Common myeloid progenitor, CD34-positive (primary cell): ENCODE data around the gene OSTM1.
"Not testable (repeated sequence)": the region's sequence is repeated elsewhere in the genome, so short reads cannot be mapped to it uniquely, and the experiment has no call there.

Experiments used
- CTCF ChIA-PET: fragments of 350-600 bp; sonication (Branson Sonifier 250); formaldehyde crosslinking; loops from one replicate; lab custom pipeline; 2021; ENCODE audit warnings: antibody characterized with exemption; lab: Charles Lee
- POLR2A ChIA-PET: fragments of 350-600 bp; sonication (Branson Sonifier 250); formaldehyde crosslinking; loops from one replicate; lab custom pipeline; 2021; ENCODE audit warnings: antibody characterized with exemption; lab: Charles Lee
- DNase-seq, 3 donors: peaks; one replicate each; pipeline versions ENCODE4 v3.0.0 to v3.0.0-alpha.2; 2013
- H3K27ac ChIP-seq, 2 experiments: 1 replicate in 1 of 2; 2 replicates in 1 of 2; pipeline ENCODE4 v1.7.0; 2013; ENCODE audit warnings: inconsistent platforms in 2 of 2, low read length in 2 of 2, mild to moderate bottlenecking in 2 of 2, low read depth in 1 of 2, moderate library complexity in 1 of 2; ENCODE audit not compliant: severe bottlenecking in 2 of 2, insufficient read depth in 1 of 2, poor library complexity in 1 of 2
- H3K27me3 ChIP-seq, 5 experiments: replicated peaks in 2 of 5; 1 replicate in 3 of 5; 2 replicates in 2 of 5; pipeline versions ENCODE4 v1.6.1 to v1.7.0; 2013; ENCODE audit warnings: low read length in 4 of 5, mild to moderate bottlenecking in 2 of 5, moderate library complexity in 2 of 5, inconsistent platforms in 1 of 5; ENCODE audit not compliant: insufficient read depth in 5 of 5, control insufficient read depth in 4 of 5
- H3K36me3 ChIP-seq, 4 experiments: 1 replicate in 2 of 4; 2 replicates in 2 of 4; pipeline versions ENCODE4 v1.6.1 to v1.7.0; 2013; ENCODE audit warnings: low read length in 3 of 4, control low read depth in 1 of 4, mild to moderate bottlenecking in 1 of 4; ENCODE audit not compliant: control insufficient read depth in 4 of 4, insufficient read depth in 4 of 4
- H3K4me1 ChIP-seq, 4 experiments: 1 replicate in 3 of 4; 2 replicates in 1 of 4; pipeline versions ENCODE4 v1.6.1 to v1.7.1; 2013; ENCODE audit warnings: low read length in 3 of 4, mild to moderate bottlenecking in 3 of 4, control low read depth in 1 of 4, inconsistent platforms in 1 of 4, moderate library complexity in 1 of 4; ENCODE audit not compliant: control insufficient read depth in 4 of 4, insufficient read depth in 4 of 4; ENCODE audit errors: control extremely low read depth in 1 of 4
- H3K4me3 ChIP-seq, 7 experiments: 1 replicate in 4 of 7; 2 replicates in 3 of 7; pipeline versions ENCODE4 v1.5.1 to v1.7.0; 2013; ENCODE audit warnings: mild to moderate bottlenecking in 7 of 7, low read length in 6 of 7, moderate library complexity in 6 of 7, inconsistent platforms in 2 of 7, low read depth in 2 of 7, control low read depth in 1 of 7; ENCODE audit not compliant: insufficient read depth in 4 of 7, control insufficient read depth in 1 of 7; ENCODE audit errors: extremely low read depth in 1 of 7
- H3K9me3 ChIP-seq, 5 experiments: 1 replicate in 4 of 5; 2 replicates in 1 of 5; pipeline versions ENCODE4 v1.6.1 to v1.7.1; 2013; ENCODE audit warnings: low read length in 4 of 5, mild to moderate bottlenecking in 2 of 5, inconsistent platforms in 1 of 5, low read depth in 1 of 5, moderate library complexity in 1 of 5; ENCODE audit not compliant: control insufficient read depth in 4 of 5, insufficient read depth in 2 of 5; ENCODE audit errors: control extremely low read depth in 1 of 5
- whole genome bisulfite sequencing: methylation state at CpG from one replicate; pipeline ENCODE4 v1.1.5; 2013; ENCODE audit not compliant: insufficient coverage; 5-methylcytosine and 5-hydroxymethylcytosine counted together

The OSTM1 gene

DNA sequence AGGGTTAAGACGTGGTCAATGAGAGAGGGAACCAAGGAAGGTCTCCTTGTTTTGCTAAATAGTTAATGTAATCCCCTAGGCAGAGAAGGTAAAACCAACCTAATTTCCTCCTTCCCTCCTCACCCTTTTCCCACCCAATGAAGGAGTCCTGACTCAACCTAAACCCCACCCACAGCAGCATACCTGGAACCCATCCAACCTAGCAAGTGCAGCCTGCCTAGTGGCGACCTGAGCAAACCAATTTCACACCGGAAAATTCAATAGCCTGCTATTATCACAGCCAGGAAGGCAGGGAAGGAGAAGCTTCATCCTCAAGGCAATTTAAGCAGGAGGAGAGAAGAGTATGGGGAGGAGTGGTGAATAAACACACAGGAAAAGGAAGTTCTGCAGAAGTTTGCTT, 46.9 kb downstream of the OSTM1 start:
- Histone ChIP-seq H3K36me3 (no peaks in the 10 kb centered on the region), H3K9me3 (no peaks in the 10 kb centered on the region), H3K4me3 (no peak overlapping the region), H3K4me1 (no peaks in the 10 kb centered on the region), H3K27me3 (no peaks in the 10 kb centered on the region), H3K27ac (no peak overlapping the region)
- no peak for DNase-seq
- WGBS = 100% methylated on average over 1 of the region's 3 CpGs
- POLR2A ChIA-PET = no interaction called here
- CTCF ChIA-PET = no interaction called here

DNA sequence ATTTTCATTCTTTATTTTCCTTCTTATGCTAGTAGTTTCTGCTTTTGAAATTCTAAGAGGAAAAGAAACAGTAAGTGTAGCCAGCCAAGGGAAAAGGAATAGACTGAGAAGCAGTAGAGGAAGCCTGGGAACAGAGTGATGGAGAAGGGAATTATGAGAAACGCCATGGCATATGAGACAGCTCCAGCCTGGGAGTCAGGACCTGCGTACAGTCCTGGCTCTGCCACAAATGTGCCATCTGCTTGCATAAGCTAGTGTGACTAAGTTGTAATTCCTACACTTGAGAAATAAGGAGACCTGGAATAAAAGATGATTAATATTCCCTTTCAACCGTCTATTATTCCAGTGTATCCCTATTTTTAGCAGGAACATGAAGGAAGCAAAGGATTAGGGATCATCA, 47.5 kb downstream of the OSTM1 start:
- no peaks in the 10 kb centered on the region for H3K9me3 ChIP-seq
- no peak for DNase-seq
- 100% methylated on average over 1 of the region's 3 CpGs for WGBS
- ChIA-PET POLR2A (interaction anchor here (0.6 kb wide), 1 partner anchor 120 kb away, joined by 7 read pairs; no protein-coding TSS in a partner anchor), CTCF (no interaction called here)
- no peak overlapping the region for H3K27ac ChIP-seq
- H3K36me3 ChIP-seq = no peaks in the 10 kb centered on the region
- no peaks in the 10 kb centered on the region for H3K4me1 ChIP-seq
- H3K27me3 ChIP-seq = no peaks in the 10 kb centered on the region
- H3K4me3 ChIP-seq = no peak overlapping the region

DNA sequence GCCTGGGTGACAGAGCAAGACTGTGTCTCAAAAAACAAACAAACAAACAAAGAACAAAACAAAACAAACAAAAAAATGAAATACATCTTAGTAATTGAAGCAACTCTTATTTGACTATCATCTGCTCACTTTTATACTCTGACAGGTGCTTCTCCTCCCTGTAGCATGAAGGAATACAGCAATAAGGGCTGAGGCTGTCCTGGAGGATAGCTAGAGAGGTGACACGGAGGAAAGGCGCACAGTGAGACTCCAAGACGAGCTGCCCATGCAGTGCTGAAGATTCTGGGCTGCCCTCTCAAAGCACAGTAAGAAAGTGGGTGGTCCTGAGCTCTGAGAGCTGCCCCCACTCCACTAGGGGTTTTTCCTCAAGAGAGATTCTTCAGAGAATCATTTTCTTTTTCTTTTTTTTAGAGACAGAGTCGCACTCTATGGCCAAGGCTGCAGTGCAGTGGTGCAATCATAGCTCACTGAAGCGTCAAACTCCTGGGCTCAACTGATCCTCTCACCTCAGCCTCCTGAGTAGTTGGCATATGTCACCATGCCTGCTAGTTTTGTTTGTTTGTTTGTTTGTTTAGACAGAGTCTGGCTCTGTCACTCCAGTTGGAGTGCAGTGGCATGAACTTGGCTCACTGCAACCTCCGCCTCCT, 50.0 kb downstream of the OSTM1 start:
- 100% methylated on average over 6 of the region's 6 CpGs for WGBS
- CTCF ChIA-PET = no interaction called here
- Histone ChIP-seq H3K36me3 (no peaks in the 10 kb centered on the region), H3K4me3 (no peak overlapping the region), H3K27ac (no peak overlapping the region), H3K4me1 (no peaks in the 10 kb centered on the region), H3K9me3 (no peaks in the 10 kb centered on the region), H3K27me3 (no peaks in the 10 kb centered on the region)
- POLR2A ChIA-PET = no interaction called here
- no peak for DNase-seq

DNA sequence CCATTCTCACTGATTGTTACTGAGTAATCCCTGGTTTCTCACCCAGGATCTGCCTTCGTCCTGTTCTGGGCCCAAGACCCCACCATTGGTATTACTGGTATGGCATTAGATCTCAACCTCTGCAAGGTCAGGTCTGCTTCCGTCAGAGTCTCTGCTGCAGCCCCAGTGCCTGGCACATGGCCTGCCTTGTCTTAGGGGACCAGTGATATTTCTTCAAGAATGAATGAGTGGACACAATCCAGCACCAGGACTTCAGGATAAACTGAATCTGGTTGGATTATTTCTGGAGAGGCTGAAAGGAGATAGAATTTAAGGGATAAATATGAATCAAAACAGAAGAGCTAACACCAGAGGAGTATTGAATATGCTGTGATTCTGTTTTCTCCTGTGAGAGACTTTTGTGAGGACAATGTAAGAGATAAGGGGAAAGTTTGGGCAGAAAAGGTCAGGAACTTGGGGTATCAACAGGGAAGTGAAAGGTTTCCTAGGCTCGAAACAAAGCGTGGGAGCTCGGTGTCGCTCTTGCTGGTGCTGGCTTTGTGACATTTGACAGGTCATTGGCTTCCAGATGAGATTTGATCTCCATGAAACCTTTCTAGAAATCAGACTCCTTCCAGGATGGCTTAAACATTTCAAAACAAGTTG, 53.9 kb downstream of the OSTM1 start:
- ChIA-PET POLR2A (no interaction called here), CTCF (no interaction called here)
- no peak for DNase-seq
- H3K27ac ChIP-seq = no peak overlapping the region
- peaks cover 0 to 5% (median 3%) of the 10 kb centered on the region in 5 experiments for H3K9me3 ChIP-seq
- H3K4me1 ChIP-seq = no peaks in the 10 kb centered on the region
- H3K27me3 ChIP-seq = no peaks in the 10 kb centered on the region
- WGBS = 96% methylated on average over 6 of the region's 6 CpGs
- H3K4me3 ChIP-seq = no peak overlapping the region
- H3K36me3 ChIP-seq = no peaks in the 10 kb centered on the region

- CTCF ChIA-PET, H3K36me3 ChIP-seq, H3K4me3 ChIP-seq, H3K27ac ChIP-seq, H3K27me3 ChIP-seq, H3K4me1 ChIP-seq, POLR2A ChIA-PET, DNase-seq: not testable (repeated sequence)
- H3K9me3 ChIP-seq = peaks cover 3 to 12% (median 8%) of the 10 kb centered on the region in 5 experiments
- 85% methylated on average over 3 of the region's 6 CpGs for WGBS
These were observed 58.3 kb downstream of the OSTM1 start for GRCh38 chr6:108016283-108016682.

- 88% methylated on average over 5 of the region's 6 CpGs for WGBS
- POLR2A ChIA-PET = no interaction called here
- no peak overlapping the region for H3K4me3 ChIP-seq
- H3K36me3 ChIP-seq = no peaks in the 10 kb centered on the region
- no peak overlapping the region for H3K27ac ChIP-seq
- no peaks in the 10 kb centered on the region for H3K27me3 ChIP-seq
- H3K4me1 ChIP-seq = no peaks in the 10 kb centered on the region
- DNase-seq = no peak
- peaks cover 5 to 24% (median 9%) of the 10 kb centered on the region in 5 experiments for H3K9me3 ChIP-seq
- CTCF ChIA-PET = interaction anchor here (0.6 kb wide), 1 partner anchor 110 kb away, joined by 3 read pairs; no protein-coding TSS in a partner anchor
These were observed 60.6 kb downstream of the OSTM1 start for GRCh38 chr6:108013787-108014439.

DNA sequence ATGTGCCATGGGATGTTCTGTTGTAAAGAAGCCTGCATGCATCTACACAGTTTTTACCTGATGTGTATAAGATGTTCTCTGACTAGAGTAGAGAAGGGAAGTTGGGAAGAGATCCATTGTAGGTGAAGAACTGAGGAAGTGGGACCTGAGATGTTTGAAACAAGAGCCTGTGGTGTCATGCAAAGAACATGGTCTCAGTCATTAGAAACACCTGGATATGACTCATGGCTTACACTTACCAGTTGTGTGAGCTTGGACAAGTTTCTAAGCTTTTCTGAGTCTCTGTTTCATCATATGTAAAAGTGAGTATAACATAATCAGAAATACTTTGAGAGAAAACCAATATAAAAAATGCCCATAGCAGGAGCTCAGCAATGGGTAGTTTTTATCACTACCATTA, 64.6 kb downstream of the OSTM1 start:
- Histone ChIP-seq H3K36me3 (no peaks in the 10 kb centered on the region), H3K27ac (no peak overlapping the region), H3K27me3 (no peaks in the 10 kb centered on the region), H3K4me1 (no peaks in the 10 kb centered on the region), H3K9me3 (peaks cover 5 to 18% (median 9%) of the 10 kb centered on the region in 5 experiments), H3K4me3 (no peak overlapping the region)
- ChIA-PET CTCF (interaction anchor here (0.6 kb wide), 1 partner anchor 27 kb away, joined by 3 read pairs; no protein-coding TSS in a partner anchor), POLR2A (no interaction called here)
- no peak for DNase-seq
